Measurements from ENCODE around the gene PCDHGA1.
"Not testable (repeated sequence)": the region's sequence is repeated elsewhere in the genome, so short reads cannot be mapped to it uniquely, and the experiment has no call there.

Gene PCDHGA1

DNA sequence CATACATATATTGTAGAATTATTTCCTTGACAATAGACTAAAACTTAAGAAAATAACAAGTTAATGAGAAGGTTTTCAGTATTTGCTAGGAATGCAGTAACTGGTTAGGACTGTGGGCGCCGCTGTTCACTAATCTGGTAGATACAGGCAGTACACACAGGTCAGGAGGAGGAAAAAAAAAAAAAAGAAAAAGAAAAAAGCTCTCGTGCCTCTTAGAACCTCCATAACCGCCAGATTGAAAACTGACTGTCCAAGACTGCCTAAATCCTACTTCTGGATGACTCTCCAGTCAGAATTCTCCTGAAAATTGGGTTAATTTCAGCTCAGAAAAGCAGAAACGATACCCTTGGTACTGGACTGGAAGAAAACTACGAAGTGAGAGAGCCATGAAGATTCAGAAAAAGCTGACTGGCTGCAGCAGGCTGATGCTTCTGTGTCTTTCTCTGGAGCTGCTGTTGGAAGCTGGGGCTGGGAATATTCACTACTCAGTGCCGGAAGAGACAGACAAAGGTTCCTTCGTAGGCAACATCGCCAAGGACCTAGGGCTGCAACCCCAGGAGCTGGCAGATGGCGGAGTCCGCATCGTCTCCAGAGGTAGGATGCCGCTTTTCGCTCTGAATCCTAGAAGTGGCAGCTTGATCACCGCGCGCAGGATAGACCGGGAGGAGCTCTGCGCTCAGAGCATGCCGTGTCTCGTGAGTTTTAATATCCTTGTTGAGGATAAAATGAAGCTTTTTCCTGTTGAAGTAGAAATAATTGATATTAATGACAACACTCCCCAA lies at the start of gene PCDHGA1:
TSS of gene PCDHGA1 (plus strand) at position 216 of the 782 bp plus-strand sequence.
- in situ Hi-C loops (cut with HindIII; ENCODE audit: low sequenced_read_pairs), result no loop called here

DNA sequence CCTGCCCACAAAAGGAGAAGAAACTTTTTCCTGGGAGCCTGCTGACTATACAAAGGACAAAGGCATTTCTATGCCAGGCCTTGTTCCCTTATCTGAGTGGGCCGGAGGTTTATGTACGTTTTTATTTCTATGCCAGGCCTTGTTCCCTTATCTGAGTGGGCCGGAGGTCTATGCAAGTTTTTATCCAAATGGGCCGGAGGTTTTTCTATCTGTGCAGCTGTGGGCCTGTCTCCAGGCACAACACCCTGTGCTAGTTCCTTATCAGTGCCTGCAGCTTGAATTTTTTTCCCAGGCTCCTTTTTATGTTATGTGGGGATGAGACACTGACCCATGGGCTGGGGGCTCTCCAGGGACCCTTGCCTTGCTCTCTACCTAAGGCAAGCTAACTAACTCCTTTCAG lies 31.9 kb upstream of the PCDHGA1 start:
- in situ Hi-C loops (cut with HindIII; ENCODE audit: low sequenced_read_pairs), result no loop called here

DNA sequence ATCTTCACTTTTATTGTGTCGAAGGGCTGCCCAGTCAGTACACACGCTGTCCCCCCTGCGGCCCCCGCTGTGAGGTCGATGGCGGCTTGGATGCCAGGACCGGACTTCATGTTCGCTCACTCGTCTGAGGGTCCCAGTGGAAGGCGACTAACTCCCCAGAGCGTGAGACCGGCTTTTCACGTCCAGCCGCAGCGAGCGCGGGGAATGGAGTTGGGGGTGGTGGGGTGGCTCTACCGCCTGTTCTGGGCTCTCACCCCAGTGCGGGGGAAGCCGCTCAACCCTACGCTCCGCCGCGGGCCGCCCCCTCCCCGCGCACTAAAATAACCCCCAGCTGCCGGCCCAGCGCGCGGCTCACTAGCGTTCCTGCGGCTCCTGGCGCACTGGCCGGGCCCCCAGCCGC lies 26.6 kb upstream of the PCDHGA1 start, which contains the start of gene SLC25A2:
TSS of gene SLC25A2 (minus strand) at position 294 of the 400 bp plus-strand sequence. CDS start at position 110, 184 bp downstream.
- in situ Hi-C loops (cut with HindIII; ENCODE audit: low sequenced_read_pairs), result no loop called here

DNA sequence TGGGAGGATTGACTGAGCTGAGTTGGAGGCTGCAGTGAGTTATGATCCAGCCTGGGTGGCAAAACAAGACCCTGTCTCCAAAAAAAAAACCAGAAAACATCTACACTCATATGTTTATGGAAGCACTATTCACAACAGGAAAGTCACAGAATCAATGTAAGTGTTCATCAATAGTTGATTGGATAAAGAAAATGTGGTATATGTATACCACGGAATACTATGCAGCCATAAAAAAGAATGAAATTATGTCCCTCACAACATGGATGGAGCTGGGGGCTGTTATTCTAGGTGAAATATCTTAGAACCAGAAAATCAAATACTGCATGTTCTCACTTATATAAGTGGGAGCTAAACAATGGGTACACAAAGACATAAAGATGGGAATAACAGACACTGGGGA lies 23.7 kb upstream of the PCDHGA1 start:
- in situ Hi-C loops (cut with HindIII; ENCODE audit: low sequenced_read_pairs), result no loop called here

DNA sequence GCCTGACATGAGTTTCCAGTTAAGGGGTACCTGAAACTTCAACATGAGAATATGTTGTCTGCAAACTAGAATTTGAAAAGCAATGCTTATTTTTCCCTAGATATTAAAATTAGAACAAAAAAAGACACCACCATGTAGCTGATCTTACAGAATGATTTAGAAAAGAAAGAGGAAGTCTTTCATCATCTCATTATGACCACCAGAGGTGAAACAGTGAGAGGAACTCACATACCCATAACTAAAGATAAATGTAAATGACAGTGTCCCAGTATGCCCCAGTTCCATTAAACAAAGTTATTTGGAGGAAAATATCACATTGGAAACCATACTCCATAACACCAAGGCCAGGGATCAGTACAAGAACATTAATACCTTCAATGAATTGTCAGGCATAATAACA lies 16.6 kb upstream of the PCDHGA1 start:
- in situ Hi-C loops (cut with HindIII; ENCODE audit: low sequenced_read_pairs), result no loop called here

GRCh38 chr5:141316963-141317362 lies 13.4 kb upstream of the PCDHGA1 start:
- in situ Hi-C loops (cut with HindIII; ENCODE audit: low sequenced_read_pairs), result not testable (repeated sequence)

GRCh38 chr5:141319202-141319601 lies 11.1 kb upstream of the PCDHGA1 start:
- in situ Hi-C loops (cut with HindIII; ENCODE audit: low sequenced_read_pairs), result no loop called here

DNA sequence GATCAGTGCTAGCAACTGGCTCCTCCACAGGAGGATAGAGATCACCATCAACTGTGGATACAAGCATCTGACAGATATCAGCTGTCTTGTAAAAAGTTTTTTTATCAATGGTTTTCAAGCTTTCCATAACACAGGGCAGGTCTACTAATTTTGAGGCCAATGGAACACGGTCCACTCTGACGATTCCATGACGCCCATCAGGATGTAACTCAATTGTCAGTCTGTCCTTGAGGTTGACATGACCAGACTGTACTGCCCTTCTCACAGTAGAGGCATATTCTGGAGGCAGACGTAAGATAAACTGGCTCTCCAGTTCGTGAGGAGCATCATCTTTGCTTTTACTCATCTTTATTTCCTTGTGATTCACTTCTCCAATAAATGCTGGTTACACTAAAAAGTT lies 10.6 kb upstream of the PCDHGA1 start:
- in situ Hi-C loops (cut with HindIII; ENCODE audit: low sequenced_read_pairs), result no loop called here

- in situ Hi-C loops (cut with HindIII; ENCODE audit: low sequenced_read_pairs), result no loop called here
Observed at GRCh38 chr5:141320225-141321169, 9.8 kb upstream of the PCDHGA1 start, which contains the start of gene TAF7. Gene TAF7, minus strand, starts transcription at chr5:141320784. Its CDS starts 740 bp downstream, at chr5:141320044.

DNA sequence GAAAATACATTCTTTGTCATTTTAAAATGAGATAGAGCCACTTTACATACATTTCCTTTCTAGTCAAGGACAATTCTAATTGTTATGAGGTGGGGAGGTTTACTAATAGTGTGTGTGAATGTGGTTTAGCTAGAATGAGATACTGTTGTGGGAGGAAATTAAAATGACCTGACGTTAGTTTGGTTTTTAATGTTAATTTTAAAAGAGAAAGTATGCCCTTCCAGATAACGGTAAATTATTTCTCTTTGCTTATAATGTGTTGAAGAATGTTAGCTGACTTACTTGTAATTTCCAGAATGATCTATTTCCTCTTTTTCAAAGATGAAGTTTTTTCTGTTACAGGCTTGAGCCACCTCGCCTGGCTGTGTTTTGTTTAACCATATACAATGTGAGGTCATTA lies 8.1 kb upstream of the PCDHGA1 start:
- in situ Hi-C loops (cut with HindIII; ENCODE audit: low sequenced_read_pairs), result no loop called here

GRCh38 chr5:141326088-141326854 lies 4.0 kb upstream of the PCDHGA1 start:
- in situ Hi-C loops (cut with HindIII; ENCODE audit: low sequenced_read_pairs), result loop anchor here (5.0 kb wide), 1 partner anchor 66 kb away; the partner anchor contains the start of gene PCDHGA8

DNA sequence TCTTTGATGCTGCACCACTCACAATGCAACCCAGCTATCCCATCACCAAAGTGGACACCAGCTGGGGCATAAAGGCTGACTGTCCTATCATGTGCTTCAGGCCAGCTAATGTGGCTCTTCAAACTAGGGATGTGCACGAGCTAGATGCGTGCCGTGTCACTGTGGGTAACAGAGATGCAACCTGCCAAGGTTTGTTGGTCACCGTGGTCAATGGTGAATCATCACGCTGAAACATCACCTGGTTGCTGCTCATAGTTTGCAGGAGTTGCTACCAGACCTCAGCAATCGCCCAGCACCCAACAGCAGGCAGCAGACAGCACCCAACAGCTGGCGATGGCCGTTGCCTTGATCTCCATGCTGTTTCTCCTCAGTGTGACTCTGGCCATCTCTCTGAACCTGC lies 2.1 kb upstream of the PCDHGA1 start:
- in situ Hi-C loops (cut with HindIII; ENCODE audit: low sequenced_read_pairs), result loop anchor here (5.0 kb wide), 1 partner anchor 64 kb away; the partner anchor contains the start of gene PCDHGA8

DNA sequence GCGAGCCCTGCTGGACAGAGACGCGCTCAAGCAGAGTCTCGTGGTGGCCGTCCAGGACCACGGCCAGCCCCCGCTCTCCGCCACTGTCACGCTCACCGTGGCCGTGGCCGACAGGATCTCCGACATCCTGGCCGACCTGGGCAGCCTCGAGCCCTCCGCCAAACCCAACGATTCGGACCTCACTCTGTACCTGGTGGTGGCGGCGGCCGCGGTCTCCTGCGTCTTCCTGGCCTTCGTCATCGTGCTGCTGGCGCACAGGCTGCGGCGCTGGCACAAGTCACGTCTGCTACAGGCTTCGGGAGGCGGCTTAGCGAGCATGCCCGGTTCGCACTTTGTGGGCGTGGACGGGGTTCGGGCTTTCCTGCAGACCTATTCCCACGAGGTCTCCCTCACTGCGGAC lies 2.3 kb downstream of the PCDHGA1 start:
- in situ Hi-C loops (cut with HindIII; ENCODE audit: low sequenced_read_pairs), result not testable (repeated sequence)

GRCh38 chr5:141338538-141339306 lies 8.4 kb downstream of the PCDHGA1 start, which contains the start of gene PCDHGA2:
Gene PCDHGA2, plus strand, starts transcription at chr5:141338760.
- in situ Hi-C loops (cut with HindIII; ENCODE audit: low sequenced_read_pairs), result loop anchor here (5.0 kb wide), 1 partner anchor 89 kb away; no protein-coding TSS in a partner anchor

- in situ Hi-C loops (cut with HindIII; ENCODE audit: low sequenced_read_pairs), result not testable (repeated sequence)
Observed at GRCh38 chr5:141340781-141341354, 10.6 kb downstream of the PCDHGA1 start.

- in situ Hi-C loops (cut with HindIII; ENCODE audit: low sequenced_read_pairs), result no loop called here
Observed at GRCh38 chr5:141342773-141343172, 12.5 kb downstream of the PCDHGA1 start.

GRCh38 chr5:141343242-141343952 lies 13.1 kb downstream of the PCDHGA1 start, which contains the start of gene PCDHGA3:
Gene PCDHGA3, plus strand, starts transcription at chr5:141343829. Its CDS starts 205 bp downstream, at chr5:141344034.
- in situ Hi-C loops (cut with HindIII; ENCODE audit: low sequenced_read_pairs), result no loop called here

DNA sequence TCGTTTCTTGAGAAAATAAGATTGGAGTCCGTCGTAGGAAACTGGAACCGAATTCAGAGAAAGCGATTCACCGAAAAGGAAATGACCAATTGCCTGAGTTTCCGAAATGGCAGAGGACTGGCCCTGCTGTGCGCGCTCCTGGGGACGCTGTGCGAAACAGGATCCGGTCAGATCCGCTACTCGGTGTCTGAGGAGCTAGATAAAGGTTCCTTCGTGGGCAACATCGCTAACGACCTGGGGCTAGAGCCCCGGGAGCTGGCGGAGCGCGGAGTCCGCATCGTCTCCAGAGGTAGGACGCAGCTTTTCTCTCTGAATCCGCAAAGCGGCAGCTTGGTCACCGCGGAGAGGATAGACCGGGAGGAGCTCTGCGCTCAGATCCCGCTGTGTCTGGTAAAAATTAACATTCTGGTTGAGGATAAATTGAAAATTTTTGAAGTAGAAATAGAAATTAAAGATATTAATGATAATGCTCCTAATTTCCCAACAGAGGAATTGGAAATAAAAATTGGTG lies 13.7 kb downstream of the PCDHGA1 start:
- in situ Hi-C loops (cut with HindIII; ENCODE audit: low sequenced_read_pairs), result no loop called here

Measured in endothelial cell of hepatic sinusoid (primary cell).